OCI-LY7 (cell line): ENCODE results near the gene KPTN.

Source experiments
- CTCF ChIP-seq: fragments of 200-600 bp; sonication (generic); conservative IDR thresholded peaks from 2 replicates; pipeline ENCODE4 v1.5.1; 2014; ENCODE audit warnings: mild to moderate bottlenecking, antibody characterized with exemption, low read length, moderate library complexity, mixed read lengths
- EZH2phosphoT487 ChIP-seq: fragments of 200-600 bp; sonication (generic); IDR thresholded peaks from 2 replicates; pipeline ENCODE4 v1.6.1; 2018; ENCODE audit warnings: low read depth, borderline replicate concordance, mild to moderate bottlenecking, mixed run types, antibody characterized with exemption, low read length, moderate library complexity, mixed read lengths

DNA sequence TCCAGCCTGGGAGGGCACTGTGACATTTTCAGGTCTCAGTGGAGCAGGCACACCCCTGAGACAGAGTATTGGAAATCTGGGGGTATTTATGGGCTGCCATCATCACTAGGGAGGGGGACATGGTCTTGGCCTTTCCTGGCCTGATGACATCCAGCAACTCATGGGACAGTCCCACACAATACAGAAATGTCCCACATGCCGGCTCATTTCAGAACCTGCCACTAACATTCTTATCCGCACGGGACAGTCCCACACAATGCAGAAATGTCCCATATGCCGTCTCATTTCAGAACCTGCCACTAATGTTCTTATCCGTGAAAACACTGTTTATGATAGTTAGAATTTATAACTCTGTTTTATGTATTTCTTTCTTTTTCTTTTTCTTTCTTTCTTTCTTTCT, 22.1 kb downstream of the KPTN start:
- TF ChIP-seq CTCF (no peak), EZH2phosphoT487 (no peak)
